Nasal cavity respiratory epithelium epithelial cell of viscerocranial mucosa (primary cell): ENCODE results near the gene MUCL1. TPM values are rescaled to one million over a fixed set of nuclear protein-coding genes. Genes with fewer than 3 reads are reported as not detected.

Source experiments
- total RNA-seq: library from RNA; depleted of rRNA; stranded (reverse); fragments of >200 nt; gene quantifications from 2 replicates; pipeline ENCODE4 v1.2.3, GENCODE V29; 2014

The MUCL1 gene, protein sequence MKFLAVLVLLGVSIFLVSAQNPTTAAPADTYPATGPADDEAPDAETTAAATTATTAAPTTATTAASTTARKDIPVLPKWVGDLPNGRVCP
- not detected in 2 replicates for total RNA-seq

DNA sequence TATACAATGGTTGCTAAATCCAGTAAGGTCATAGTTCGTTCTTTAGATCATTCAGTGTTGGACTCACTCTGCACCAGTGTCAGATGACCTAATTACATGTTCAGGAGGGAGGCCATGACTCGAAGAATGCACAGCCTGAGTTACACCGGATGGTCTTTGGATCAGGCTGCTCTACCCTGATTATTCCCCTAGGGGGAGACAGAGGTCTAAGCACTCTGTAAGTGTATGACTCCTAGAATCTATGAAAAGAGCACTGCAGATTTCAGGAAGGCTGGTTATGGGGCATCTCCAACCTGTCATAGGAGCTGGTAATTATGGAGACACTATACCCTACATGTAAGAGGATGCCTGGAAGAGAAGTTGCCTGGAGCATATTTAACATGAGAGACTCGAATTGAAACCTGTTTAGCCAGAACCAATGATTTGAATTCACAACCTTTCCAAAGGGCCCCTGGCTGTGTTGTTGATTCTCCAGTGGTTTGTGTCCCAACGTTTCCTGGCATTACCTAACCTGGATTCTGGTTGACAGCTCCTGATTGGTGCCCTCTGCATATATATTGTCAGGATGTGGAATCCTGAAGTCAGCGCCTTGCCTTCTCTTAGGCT, at the start of gene MUCL1:
Gene MUCL1, plus strand, starts transcription at position 584 of the 606 bp plus-strand sequence. CDS start 67 bp downstream, outside the sequence.

Other genes with a start within 250 kb of the MUCL1 start
- not detected in 2 replicates for gene LACRT, start 219.6 kb upstream of the MUCL1 start, total RNA-seq
- not detected in 2 replicates for gene DCD, start 206.2 kb upstream of the MUCL1 start, total RNA-seq
- gene TESPA1, start 130.2 kb downstream of the MUCL1 start, total RNA-seq: not detected in 2 replicates
- not detected in 2 replicates for gene NEUROD4, start 165.5 kb downstream of the MUCL1 start, total RNA-seq